ENCODE measurements around the gene TIMM50.

GRCh38 chr19:39512988-39513387, 32.4 kb downstream of the TIMM50 start:
- TF ChIP-seq CTCF (IDR thresholded peaks at IDR 0.05; ENCODE audit: low read depth, low read length): no peak
- no peak for TF ChIP-seq EZH2phosphoT487 (IDR thresholded peaks at IDR 0.05; ENCODE audit: low read depth)

Measured in OCI-LY3 (cell line).